Activated naive CD4-positive, alpha-beta T cell treated with anti-CD3 and anti-CD28 coated beads, Interleukin-2, amount 50 U/mL, for 24 hours (primary cell): Measurements from ENCODE around the gene GUCY1A1.

Experiments used
- H3K27ac Mint-ChIP-seq: one replicate; pipeline ENCODE4 v1.8.0; 2021; ENCODE audit warnings: mild to moderate bottlenecking, mixed read lengths
- H3K27me3 Mint-ChIP-seq: one replicate; pipeline ENCODE4 v1.8.0; 2021; ENCODE audit warnings: mixed read lengths
- H3K36me3 Mint-ChIP-seq: one replicate; pipeline ENCODE4 v1.8.0; 2021; ENCODE audit warnings: mixed read lengths
- H3K4me1 Mint-ChIP-seq: one replicate; pipeline ENCODE4 v1.8.0; 2021; ENCODE audit warnings: mixed read lengths
- H3K4me3 Mint-ChIP-seq: one replicate; pipeline ENCODE4 v1.8.0; 2021; ENCODE audit warnings: mild to moderate bottlenecking, mixed read lengths
- H3K9me3 Mint-ChIP-seq: one replicate; pipeline ENCODE4 v1.8.0; 2021; ENCODE audit warnings: mixed read lengths

GUCY1A1 gene

DNA sequence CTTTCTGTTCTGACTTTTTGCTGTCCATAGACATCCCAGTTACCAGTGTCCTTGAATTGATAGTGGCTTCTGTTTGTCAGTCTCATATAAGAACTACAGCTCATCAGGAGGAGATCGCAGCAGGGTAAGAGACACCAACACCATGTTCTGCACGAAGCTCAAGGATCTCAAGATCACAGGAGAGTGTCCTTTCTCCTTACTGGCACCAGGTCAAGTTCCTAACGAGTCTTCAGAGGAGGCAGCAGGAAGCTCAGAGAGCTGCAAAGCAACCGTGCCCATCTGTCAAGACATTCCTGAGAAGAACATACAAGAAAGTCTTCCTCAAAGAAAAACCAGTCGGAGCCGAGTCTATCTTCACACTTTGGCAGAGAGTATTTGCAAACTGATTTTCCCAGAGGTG is 30.1 kb downstream of the GUCY1A1 start:
- H3K27me3 Mint-ChIP-seq, result peaks cover 2% of the 10 kb centered on the region

DNA sequence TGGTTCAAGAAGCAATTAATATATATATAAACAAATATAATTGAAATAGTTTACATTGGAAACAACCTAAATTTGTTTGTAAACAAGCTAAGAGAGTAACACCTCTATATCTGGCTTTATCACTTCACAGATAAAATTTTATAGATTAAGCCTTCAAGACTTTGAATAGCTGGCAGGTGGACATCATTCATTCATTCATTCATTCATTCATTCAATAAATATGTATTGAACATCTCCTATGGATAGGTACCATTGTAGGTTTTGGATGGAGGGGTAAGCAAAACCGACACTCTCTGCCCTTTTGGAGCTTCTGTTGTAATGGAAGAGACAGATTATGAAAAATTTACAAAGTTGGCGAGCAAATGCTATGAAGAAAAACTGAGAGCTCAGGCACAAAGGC is 35.2 kb downstream of the GUCY1A1 start:
- Mint-ChIP-seq H3K4me1 (no peaks in the 10 kb centered on the region), H3K27me3 (peaks cover 2% of the 10 kb centered on the region), H3K36me3 (no peaks in the 10 kb centered on the region), H3K9me3 (no peaks in the 10 kb centered on the region), H3K27ac (no peak overlapping the region), H3K4me3 (no peak overlapping the region)

More for the DNA sequence above, 30.1 kb downstream of the GUCY1A1 start:
- H3K36me3 Mint-ChIP-seq, result no peaks in the 10 kb centered on the region
- H3K27ac Mint-ChIP-seq, result no peak overlapping the region
- no peaks in the 10 kb centered on the region for H3K4me1 Mint-ChIP-seq
- H3K9me3 Mint-ChIP-seq, result no peaks in the 10 kb centered on the region
- H3K4me3 Mint-ChIP-seq, result no peak overlapping the region

- H3K27ac Mint-ChIP-seq, result no peak overlapping the region
- peaks cover 3% of the 10 kb centered on the region for H3K27me3 Mint-ChIP-seq
- H3K4me3 Mint-ChIP-seq, result no peak overlapping the region
- no peaks in the 10 kb centered on the region for H3K36me3 Mint-ChIP-seq
- no peaks in the 10 kb centered on the region for H3K4me1 Mint-ChIP-seq
- H3K9me3 Mint-ChIP-seq, result no peaks in the 10 kb centered on the region
Observed at GRCh38 chr4:155703486-155704247, 37.0 kb downstream of the GUCY1A1 start.

DNA sequence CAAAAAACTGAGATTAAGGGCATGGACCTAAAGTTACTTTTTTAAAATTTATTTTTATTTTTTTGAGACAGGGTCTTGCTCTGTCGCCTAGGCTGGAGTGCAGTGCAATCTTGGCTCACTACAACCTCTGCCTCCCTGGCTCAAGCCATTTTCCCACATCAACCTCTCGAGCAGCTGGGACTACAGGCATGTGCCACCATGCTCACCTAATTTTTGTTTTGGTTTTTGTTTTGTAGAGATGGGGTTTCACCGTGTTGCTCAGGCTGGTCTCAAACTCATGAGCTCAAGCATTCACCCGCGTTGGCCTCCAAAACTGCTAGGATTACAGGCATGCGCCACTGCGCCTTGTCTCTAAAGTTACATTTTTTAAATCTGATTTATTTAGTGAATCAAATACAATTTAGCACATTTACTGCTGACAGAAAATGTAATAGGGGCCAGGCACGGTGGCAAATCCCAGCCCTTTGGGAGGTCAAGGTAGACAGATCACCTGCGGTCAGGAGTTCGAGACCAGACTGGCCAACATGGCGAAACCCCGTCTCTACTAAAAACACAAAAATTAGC is 38.3 kb downstream of the GUCY1A1 start:
- Mint-ChIP-seq H3K27ac (no peak overlapping the region), H3K4me3 (no peak overlapping the region), H3K27me3 (peaks cover 3% of the 10 kb centered on the region), H3K4me1 (no peaks in the 10 kb centered on the region), H3K9me3 (no peaks in the 10 kb centered on the region), H3K36me3 (no peaks in the 10 kb centered on the region)

GRCh38 chr4:155705664-155706063 is 39.0 kb downstream of the GUCY1A1 start:
- peaks cover 3% of the 10 kb centered on the region for H3K27me3 Mint-ChIP-seq
- H3K36me3 Mint-ChIP-seq, result no peaks in the 10 kb centered on the region
- no peaks in the 10 kb centered on the region for H3K4me1 Mint-ChIP-seq
- H3K9me3 Mint-ChIP-seq, result no peaks in the 10 kb centered on the region
- H3K27ac Mint-ChIP-seq, result no peak overlapping the region
- H3K4me3 Mint-ChIP-seq, result no peak overlapping the region

DNA sequence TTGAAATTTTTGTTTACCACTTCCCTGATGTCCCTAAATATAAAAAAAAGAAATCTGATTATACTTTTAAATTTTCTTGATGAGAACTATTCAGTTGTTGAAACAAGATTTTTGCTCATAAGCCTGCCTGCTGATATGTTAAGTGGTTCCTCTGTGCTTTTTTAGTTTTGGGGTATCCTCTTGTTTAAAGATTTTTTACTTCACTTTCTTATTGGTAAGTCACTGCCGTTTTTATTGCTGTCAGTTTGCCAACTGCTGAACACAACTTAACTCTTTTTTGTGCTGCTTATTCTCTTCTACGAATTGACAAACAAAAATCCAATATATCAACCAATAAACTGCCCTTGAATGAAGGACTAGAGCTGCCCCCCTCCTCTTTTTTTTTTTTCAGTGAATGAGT is 39.5 kb downstream of the GUCY1A1 start:
- H3K36me3 Mint-ChIP-seq, result no peaks in the 10 kb centered on the region
- H3K27ac Mint-ChIP-seq, result no peak overlapping the region
- H3K4me1 Mint-ChIP-seq, result no peaks in the 10 kb centered on the region
- no peak overlapping the region for H3K4me3 Mint-ChIP-seq
- no peaks in the 10 kb centered on the region for H3K9me3 Mint-ChIP-seq
- peaks cover 5% of the 10 kb centered on the region for H3K27me3 Mint-ChIP-seq

GRCh38 chr4:155707251-155707650 is 40.6 kb downstream of the GUCY1A1 start:
- no peak overlapping the region for H3K27ac Mint-ChIP-seq
- peaks cover 3% of the 10 kb centered on the region for H3K27me3 Mint-ChIP-seq
- no peaks in the 10 kb centered on the region for H3K9me3 Mint-ChIP-seq
- no peaks in the 10 kb centered on the region for H3K36me3 Mint-ChIP-seq
- H3K4me1 Mint-ChIP-seq, result no peaks in the 10 kb centered on the region
- no peak overlapping the region for H3K4me3 Mint-ChIP-seq

DNA sequence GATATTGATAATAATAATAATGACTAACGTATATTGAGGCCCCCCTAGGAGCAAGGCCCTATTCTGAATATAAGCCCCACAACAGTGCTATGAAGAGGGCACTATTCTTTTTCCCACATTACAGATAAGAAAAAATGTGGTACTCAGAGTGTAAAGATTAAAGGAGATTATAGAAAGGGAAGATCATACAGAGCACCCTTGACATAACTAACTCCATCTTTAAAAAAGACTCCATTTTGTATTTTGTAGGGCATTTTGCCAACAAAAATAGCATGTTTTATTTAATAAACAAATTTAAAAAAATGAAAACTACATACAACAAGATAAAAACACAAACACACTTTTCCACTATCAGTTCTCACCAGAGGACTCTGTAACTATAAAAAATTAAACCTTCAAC is 42.1 kb downstream of the GUCY1A1 start:
- Mint-ChIP-seq H3K27me3 (peaks cover 3% of the 10 kb centered on the region), H3K4me1 (no peaks in the 10 kb centered on the region), H3K9me3 (no peaks in the 10 kb centered on the region), H3K36me3 (no peaks in the 10 kb centered on the region), H3K27ac (no peak overlapping the region), H3K4me3 (no peak overlapping the region)

DNA sequence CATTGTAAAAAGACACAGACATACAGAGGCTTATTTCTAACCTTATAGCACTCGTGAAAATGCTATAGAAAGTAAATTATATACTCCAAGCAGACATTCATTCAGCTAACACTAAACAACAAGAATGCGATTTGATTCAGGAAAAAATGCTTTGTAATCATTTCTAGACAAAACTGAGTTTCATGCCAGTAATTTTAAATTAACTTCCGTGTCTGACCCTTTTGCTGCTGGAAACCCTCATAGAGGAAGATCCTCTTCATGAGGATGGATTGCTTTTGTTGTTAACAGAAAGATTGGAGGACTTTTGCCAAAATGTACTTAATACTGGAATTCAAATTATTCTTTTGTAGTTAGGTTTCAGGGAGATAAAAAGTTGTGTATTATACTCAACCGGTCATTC is 43.3 kb downstream of the GUCY1A1 start:
- Mint-ChIP-seq H3K9me3 (no peaks in the 10 kb centered on the region), H3K4me1 (no peaks in the 10 kb centered on the region), H3K36me3 (no peaks in the 10 kb centered on the region), H3K27ac (no peak overlapping the region), H3K27me3 (peaks cover 3% of the 10 kb centered on the region), H3K4me3 (no peak overlapping the region)

- H3K9me3 Mint-ChIP-seq, result no peaks in the 10 kb centered on the region
- H3K4me3 Mint-ChIP-seq, result no peak overlapping the region
- no peaks in the 10 kb centered on the region for H3K36me3 Mint-ChIP-seq
- no peaks in the 10 kb centered on the region for H3K4me1 Mint-ChIP-seq
- peaks cover 3% of the 10 kb centered on the region for H3K27me3 Mint-ChIP-seq
- no peak overlapping the region for H3K27ac Mint-ChIP-seq
Observed at GRCh38 chr4:155711556-155711955, 44.9 kb downstream of the GUCY1A1 start.

DNA sequence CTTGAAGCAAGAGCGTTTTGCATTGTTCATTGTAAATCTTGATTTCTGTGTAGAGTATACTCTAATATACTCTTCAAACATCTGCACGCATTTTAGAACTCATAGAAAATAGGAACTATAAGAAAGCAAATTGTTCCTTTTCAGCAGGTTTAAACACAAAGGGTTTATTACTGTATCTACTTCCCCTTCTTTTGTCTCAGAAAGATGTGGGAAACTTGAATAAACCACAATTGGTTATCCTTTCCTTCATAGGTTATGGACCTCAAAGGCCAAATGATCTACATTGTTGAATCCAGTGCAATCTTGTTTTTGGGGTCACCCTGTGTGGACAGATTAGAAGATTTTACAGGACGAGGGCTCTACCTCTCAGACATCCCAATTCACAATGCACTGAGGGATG is 46.2 kb downstream of the GUCY1A1 start:
- H3K27me3 Mint-ChIP-seq, result peaks cover 3% of the 10 kb centered on the region
- no peaks in the 10 kb centered on the region for H3K4me1 Mint-ChIP-seq
- H3K4me3 Mint-ChIP-seq, result no peak overlapping the region
- H3K9me3 Mint-ChIP-seq, result no peaks in the 10 kb centered on the region
- no peak overlapping the region for H3K27ac Mint-ChIP-seq
- no peaks in the 10 kb centered on the region for H3K36me3 Mint-ChIP-seq

- Mint-ChIP-seq H3K27me3 (peaks cover 2% of the 10 kb centered on the region), H3K4me3 (no peak overlapping the region), H3K9me3 (no peaks in the 10 kb centered on the region), H3K36me3 (no peaks in the 10 kb centered on the region), H3K27ac (no peak overlapping the region), H3K4me1 (no peaks in the 10 kb centered on the region)
Observed at GRCh38 chr4:155713911-155714310, 47.3 kb downstream of the GUCY1A1 start.

GRCh38 chr4:155722336-155722735 is 55.7 kb downstream of the GUCY1A1 start:
- H3K36me3 Mint-ChIP-seq, result no peaks in the 10 kb centered on the region
- no peaks in the 10 kb centered on the region for H3K27me3 Mint-ChIP-seq
- no peak overlapping the region for H3K4me3 Mint-ChIP-seq
- no peaks in the 10 kb centered on the region for H3K9me3 Mint-ChIP-seq
- H3K4me1 Mint-ChIP-seq, result no peaks in the 10 kb centered on the region
- H3K27ac Mint-ChIP-seq, result no peak overlapping the region

- Mint-ChIP-seq H3K4me3 (no peak overlapping the region), H3K4me1 (no peaks in the 10 kb centered on the region), H3K36me3 (no peaks in the 10 kb centered on the region), H3K9me3 (no peaks in the 10 kb centered on the region), H3K27ac (no peak overlapping the region), H3K27me3 (no peaks in the 10 kb centered on the region)
Observed at GRCh38 chr4:155722816-155723499, 56.3 kb downstream of the GUCY1A1 start.

- Mint-ChIP-seq H3K27ac (no peak overlapping the region), H3K9me3 (no peaks in the 10 kb centered on the region), H3K27me3 (no peaks in the 10 kb centered on the region), H3K4me1 (no peaks in the 10 kb centered on the region), H3K36me3 (no peaks in the 10 kb centered on the region), H3K4me3 (no peak overlapping the region)
Observed at GRCh38 chr4:155724731-155725130, 58.1 kb downstream of the GUCY1A1 start.

GRCh38 chr4:155734065-155734464 is 67.4 kb downstream of the GUCY1A1 start:
- Mint-ChIP-seq H3K27me3 (peaks cover 2% of the 10 kb centered on the region), H3K27ac (no peak overlapping the region), H3K4me3 (no peak overlapping the region), H3K36me3 (no peaks in the 10 kb centered on the region), H3K9me3 (no peaks in the 10 kb centered on the region), H3K4me1 (no peaks in the 10 kb centered on the region)
